Measurements from ENCODE around the gene SARS1.
"Not testable (repeated sequence)": the region's sequence is repeated elsewhere in the genome, so short reads cannot be mapped to it uniquely, and the experiment has no call there.

Gene SARS1

DNA sequence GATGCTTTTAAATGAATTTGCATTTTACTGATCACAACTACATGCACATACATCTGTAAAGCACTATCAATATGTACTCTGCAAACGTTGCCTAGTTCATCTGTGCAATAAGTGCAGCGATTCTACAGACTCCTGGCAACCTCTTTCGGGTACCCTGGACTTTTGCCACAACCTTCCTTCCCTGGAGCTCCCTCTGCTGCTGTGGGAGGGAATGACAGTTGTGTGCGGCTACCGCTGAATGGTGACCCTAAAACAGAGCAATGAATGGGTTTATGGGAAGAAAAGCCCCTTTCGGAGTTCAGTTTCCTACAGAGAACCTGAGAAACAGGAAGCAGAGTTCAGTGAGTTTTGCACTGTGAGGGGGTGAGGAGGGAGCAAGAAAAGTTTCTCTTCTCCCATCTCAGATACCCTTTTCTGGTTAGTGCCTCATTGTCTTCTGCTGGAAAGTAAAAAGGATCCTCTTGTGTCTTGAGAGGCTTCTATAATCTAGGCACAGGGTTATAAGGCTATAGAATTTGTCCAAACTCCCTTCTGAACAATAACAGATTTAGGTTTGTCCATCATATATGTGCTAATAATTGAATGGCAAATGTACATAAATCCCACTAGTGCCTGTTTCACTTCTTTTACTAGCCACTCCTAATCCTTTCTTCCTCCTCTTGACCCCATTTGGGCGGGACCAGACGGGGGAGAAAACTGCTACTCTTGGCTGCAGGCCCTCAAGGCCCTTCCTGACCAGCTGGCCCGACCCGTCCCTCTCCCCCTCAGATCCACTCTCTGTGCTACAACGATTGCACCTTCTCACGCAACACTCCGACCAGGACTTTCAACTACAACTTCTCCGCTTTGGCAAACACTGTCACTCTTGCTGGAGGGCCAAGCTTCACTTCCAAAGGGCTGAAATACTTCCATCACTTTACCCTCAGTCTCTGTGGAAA lies 19.8 kb upstream of the SARS1 start:
- DNase-seq: no peak

- no peak for DNase-seq
Measured at GRCh38 chr1:109197158-109198042, 16.3 kb upstream of the SARS1 start.

DNA sequence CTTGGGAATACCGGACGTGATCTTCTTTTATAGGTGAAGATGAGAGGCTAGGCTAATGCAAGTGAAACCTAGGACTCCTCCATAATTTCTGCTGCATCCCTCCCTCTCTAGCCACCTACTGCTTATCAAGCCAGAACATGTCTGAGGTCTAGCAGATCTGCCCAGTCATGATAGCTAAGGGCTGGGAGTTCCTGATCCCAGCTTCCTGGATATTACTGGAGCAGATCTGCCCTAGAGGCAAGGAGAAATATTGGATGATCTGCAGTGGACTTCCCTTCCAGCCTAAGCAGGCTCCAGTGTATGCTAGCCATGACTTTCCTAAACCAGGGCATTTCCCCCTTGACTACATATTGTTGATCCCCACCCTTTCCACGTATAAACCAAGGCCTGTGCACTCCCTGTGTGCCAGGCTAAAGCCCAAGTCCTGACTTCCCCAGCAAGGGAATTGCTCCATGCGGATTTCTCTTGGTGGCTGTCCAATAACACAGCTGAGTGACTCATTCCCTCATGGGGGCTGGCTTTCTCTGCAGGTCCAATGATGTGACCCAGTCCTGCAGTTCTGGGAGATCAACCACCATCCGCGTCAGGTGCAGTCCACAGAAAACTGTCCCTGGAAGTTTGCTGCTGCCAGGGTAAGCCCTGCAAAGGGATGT lies 15.5 kb upstream of the SARS1 start:
- no peak for DNase-seq

GRCh38 chr1:109198745-109199144 lies 15.0 kb upstream of the SARS1 start:
- DNase-seq: no peak

- DNase-seq: no peak
Measured at GRCh38 chr1:109199710-109200109, 14.0 kb upstream of the SARS1 start.

DNA sequence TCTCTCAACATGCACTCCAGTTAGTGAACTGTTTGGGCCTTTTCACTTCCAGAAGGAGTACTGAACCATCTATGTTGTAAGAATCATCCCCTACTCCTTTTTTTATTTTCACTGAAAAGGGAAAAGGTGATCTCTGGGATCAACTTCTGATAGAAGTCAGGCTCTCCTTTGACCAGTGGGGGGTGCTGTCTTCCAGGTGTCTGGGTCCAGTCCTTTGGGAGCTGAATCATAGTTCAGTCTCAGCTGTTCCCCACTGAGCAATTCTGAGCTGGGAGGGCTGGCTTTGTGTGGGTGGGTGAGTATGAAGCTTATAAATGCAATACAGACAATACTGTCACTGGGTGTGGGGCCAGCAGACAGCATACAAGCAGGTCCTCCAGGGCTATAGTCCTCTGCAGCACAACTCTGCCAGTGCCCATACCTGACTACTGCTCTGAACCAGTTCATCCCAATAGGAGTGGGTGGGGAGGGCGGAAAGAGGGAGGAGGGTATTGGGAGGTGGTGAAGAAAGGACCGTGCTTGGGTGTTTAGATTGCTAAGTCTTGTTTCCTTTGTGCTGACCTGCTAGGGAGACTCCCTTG lies 12.5 kb upstream of the SARS1 start:
- DNase-seq: no peak

- no peak for DNase-seq
Measured at GRCh38 chr1:109204484-109204883, 9.2 kb upstream of the SARS1 start.

- no peak for DNase-seq
Measured at GRCh38 chr1:109206339-109206738, 7.4 kb upstream of the SARS1 start.

GRCh38 chr1:109207467-109208103 lies 6.1 kb upstream of the SARS1 start:
- DNase-seq: no peak

- no peak for DNase-seq
Measured at GRCh38 chr1:109208394-109208793, 5.3 kb upstream of the SARS1 start.

GRCh38 chr1:109208836-109209463 lies 4.8 kb upstream of the SARS1 start:
- no peak for DNase-seq

GRCh38 chr1:109210058-109210457 lies 3.7 kb upstream of the SARS1 start:
- no peak for DNase-seq

DNA sequence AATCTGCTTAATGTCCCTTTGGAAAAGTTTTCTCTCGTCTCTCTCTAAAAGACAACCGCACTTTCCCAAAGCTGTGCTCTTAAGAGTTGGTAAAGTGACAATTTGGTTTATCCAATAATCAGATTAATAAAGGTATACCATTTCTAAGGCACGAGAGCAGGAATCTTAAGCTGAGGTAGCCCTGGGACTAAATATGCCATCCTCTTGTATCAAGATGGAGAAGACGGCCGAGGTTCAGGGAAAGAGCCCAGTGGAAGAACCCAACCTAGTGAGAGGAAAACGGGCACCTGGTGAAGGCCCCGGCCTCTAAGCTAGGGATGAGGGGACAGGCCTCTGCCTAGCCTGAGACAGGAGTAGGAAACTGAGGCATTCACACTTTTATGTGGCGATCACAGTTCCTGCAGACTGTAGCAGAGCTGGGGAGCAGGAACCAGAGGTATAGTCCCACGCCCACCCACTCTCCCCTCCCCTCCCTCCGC lies 334 bp upstream of the SARS1 start:
- DNase-seq: no peak

- no peak for DNase-seq
Measured at GRCh38 chr1:109214695-109215623, 1.2 kb downstream of the SARS1 start.

GRCh38 chr1:109216662-109217061 lies 2.9 kb downstream of the SARS1 start:
- no peak for DNase-seq

DNA sequence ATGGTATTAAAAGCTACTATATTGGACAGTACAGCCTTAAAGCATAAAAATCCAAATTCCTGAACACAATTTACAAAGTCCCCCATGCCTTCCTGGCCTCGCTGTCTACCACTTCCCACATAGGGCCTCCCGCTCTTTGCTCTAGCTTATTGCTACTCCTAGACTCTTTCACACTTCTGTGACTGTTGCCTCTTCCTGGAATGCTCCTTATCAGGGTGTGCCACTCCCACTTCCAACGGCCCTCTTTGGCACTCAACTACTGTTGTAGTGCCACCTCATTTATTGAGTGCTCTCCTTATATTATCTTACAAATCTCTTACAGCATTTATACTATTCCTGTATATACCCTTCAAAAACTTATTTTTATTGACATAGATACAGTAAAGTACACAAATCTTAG lies 4.8 kb downstream of the SARS1 start:
- no peak for DNase-seq

GRCh38 chr1:109221201-109221600 lies 7.5 kb downstream of the SARS1 start:
- DNase-seq: not testable (repeated sequence)

DNA sequence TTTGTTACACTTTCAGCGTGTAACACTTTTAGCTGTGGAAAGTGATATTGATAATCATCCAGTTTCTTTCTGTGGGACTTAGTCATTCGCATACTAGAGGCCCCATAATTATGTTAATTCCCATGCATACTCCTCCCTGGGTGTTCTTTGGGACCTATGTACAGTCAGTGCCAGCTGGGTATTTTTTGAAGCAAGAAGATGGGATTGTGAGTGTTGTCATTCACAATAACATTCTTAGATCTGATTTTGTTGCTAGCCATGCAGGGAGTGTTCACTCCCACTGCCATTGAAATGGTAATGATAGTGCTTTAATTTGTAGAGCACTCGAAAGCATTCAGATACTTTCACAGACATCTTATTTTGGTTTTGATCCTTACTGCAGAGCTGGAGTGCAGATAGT lies 11.6 kb downstream of the SARS1 start:
- DNase-seq: no peak

DNA sequence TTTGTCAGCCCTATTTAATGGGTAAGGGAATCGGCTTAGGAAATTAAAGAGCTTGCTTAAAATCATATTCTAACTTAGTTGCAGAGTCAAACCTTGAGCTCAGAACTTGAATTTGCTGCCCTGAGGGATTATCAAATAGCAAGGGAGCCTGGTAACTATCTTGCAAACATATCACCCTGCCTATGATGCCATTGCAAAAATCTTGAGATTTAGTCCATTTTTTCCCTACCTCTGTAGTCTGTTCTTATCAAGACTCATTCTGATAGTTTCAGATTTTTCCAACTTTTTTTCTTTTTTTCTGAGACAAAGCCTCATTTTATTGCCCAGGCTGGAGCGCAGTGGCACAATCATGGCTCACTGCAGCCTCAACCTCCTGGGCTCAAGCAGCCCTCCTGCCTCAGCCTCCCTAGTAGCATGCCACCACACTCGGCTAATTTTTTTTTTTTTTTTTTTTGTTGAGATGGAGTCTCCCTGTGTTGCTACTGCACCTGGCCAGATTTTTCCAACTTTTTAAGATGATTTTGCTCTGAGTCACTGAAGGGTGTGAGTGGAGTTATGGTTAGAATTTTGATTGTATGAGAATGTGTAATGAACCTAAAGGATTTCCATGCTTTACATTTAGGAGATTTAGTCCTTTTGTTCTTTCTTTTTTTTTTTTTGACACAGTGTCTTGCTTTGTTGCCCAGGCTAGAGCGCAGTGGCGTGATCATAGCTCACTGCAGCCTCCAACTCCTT lies 12.2 kb downstream of the SARS1 start:
- no peak for DNase-seq

- DNase-seq: no peak
Measured at GRCh38 chr1:109228167-109228566, 14.4 kb downstream of the SARS1 start.

All from SIG-M5 (cell line).